Hepatocyte (in vitro differentiated cells): ENCODE measurements around the gene PAXX. TPM values are rescaled to one million over a fixed set of nuclear protein-coding genes. Genes with fewer than 3 reads are reported as not detected.

ENCODE experiments used
- DNase-seq: peaks from one replicate; pipeline ENCODE4 v3.0.0-alpha.2; 2016; ENCODE audit warnings: low spot score
- H2AFZ ChIP-seq: fragments of 200-600 bp; sonication (generic); 2 replicates; pipeline ENCODE4 v1.6.0; 2016; ENCODE audit warnings: antibody characterized with exemption, mild to moderate bottlenecking
- H3K27ac ChIP-seq: fragments of 200-600 bp; sonication (generic); 2 replicates; pipeline ENCODE4 v1.5.1; 2016; ENCODE audit warnings: mild to moderate bottlenecking
- H3K27me3 ChIP-seq: fragments of 200-600 bp; sonication (generic); 2 replicates; pipeline ENCODE4 v1.6.1; 2016
- H3K36me3 ChIP-seq: fragments of 200-600 bp; sonication (generic); replicated peaks from 2 replicates; pipeline ENCODE4 v1.5.1; 2016; ENCODE audit warnings: low read depth; ENCODE audit not compliant: insufficient read depth
- H3K4me1 ChIP-seq: fragments of 200-600 bp; sonication (generic); 2 replicates; pipeline ENCODE4 v1.5.1; 2016; ENCODE audit warnings: mild to moderate bottlenecking, moderate library complexity; ENCODE audit not compliant: insufficient read depth
- H3K4me2 ChIP-seq: fragments of 200-600 bp; sonication (generic); 2 replicates; pipeline ENCODE4 v1.6.0; 2016
- H3K4me3 ChIP-seq: fragments of 200-600 bp; sonication (generic); 2 replicates; pipeline ENCODE4 v1.5.1; 2016; ENCODE audit warnings: mild to moderate bottlenecking
- H3K79me2 ChIP-seq: fragments of 200-600 bp; sonication (generic); 2 replicates; pipeline ENCODE4 v1.6.0; 2017; ENCODE audit warnings: mild to moderate bottlenecking
- H3K9me2 ChIP-seq: fragments of 200-600 bp; sonication (generic); replicated peaks from 2 replicates; pipeline ENCODE4 v1.6.0; 2017; ENCODE audit warnings: mild to moderate bottlenecking; ENCODE audit not compliant: insufficient read depth
- H3K9me3 ChIP-seq: fragments of 200-600 bp; sonication (generic); 2 replicates; pipeline ENCODE4 v1.5.1; 2016; ENCODE audit warnings: low read depth, mild to moderate bottlenecking
- H4K20me1 ChIP-seq: fragments of 200-600 bp; sonication (generic); 2 replicates; pipeline ENCODE4 v1.6.0; 2016; ENCODE audit warnings: mild to moderate bottlenecking; ENCODE audit not compliant: insufficient read depth, poor library complexity, severe bottlenecking
- EZH2 ChIP-seq: fragments of 200-600 bp; sonication (generic); IDR thresholded peaks from 2 replicates; pipeline ENCODE4 v1.6.1; 2016; ENCODE audit warnings: antibody characterized with exemption, mild to moderate bottlenecking, borderline replicate concordance
- EZH2phosphoT487 ChIP-seq: fragments of 200-600 bp; sonication (generic); IDR thresholded peaks from one replicate; pipeline ENCODE4 v1.6.1; 2018; ENCODE audit warnings: antibody characterized with exemption, mild to moderate bottlenecking, low read depth, moderate library complexity; ENCODE audit not compliant: unreplicated experiment, severe bottlenecking
- WGBS: methylation state at CpG from one replicate; pipeline ENCODE4 v1.1.6; 2016; ENCODE audit warnings: low lambda C conversion rate; ENCODE audit errors: missing lambda C conversion rate; 5-methylcytosine and 5-hydroxymethylcytosine counted together
- polyA plus RNA-seq: library from polyadenylated mRNA; unstranded; fragments of >200 nt; fragmentation: Nextera tagmentation; extraction: Ambion mirVana; gene quantifications from 2 replicates; pipeline ENCODE4 v1.2.1, GENCODE V29; 2016
- total RNA-seq: library from RNA; depleted of rRNA; stranded (reverse); fragments of >200 nt; gene quantifications from 2 replicates; pipeline ENCODE4 v1.2.3, GENCODE V29; 2014
- TF ChIP-seq, protein P1 (sequence below): fragments of 200-600 bp; sonication (generic); IDR thresholded peaks from 2 replicates; pipeline ENCODE4 v1.5.1; 2016; ENCODE audit warnings: antibody characterized with exemption, mild to moderate bottlenecking; ENCODE audit not compliant: poor library complexity

Gene PAXX
- total and polyA plus RNA-seq, 2 experiments from 2014 or later = 39.5 to 89.5 TPM

DNA sequence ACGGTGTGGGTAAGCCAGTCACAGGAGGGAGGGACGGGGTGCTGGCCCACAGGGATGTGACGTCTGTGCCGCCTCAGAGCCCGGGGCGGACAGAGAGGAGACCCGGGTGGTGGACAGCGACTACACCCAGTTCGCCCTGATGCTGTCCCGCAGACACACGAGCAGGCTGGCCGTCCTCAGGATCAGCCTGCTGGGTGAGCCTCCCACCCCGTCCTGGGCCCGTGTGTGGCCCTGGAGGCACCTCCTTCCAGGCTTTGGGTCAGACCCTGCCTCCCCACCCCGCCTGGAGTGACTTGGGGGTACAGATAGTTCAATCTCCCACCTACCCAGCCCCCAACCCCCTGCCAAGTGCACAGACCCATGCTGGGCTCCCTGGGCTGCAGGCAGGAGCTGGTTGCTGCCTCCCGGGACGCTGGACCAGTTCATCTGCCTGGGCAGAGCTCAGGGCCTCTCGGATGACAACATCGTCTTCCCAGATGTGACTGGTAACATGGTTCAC lies 38.4 kb upstream of the PAXX start:
- H2AFZ ChIP-seq = no peak overlapping the region
- 89% methylated on average over 18 of the region's 19 CpGs for WGBS
- peaks cover 6% of the 10 kb centered on the region for H3K4me1 ChIP-seq
- no peaks in the 10 kb centered on the region for H3K9me3 ChIP-seq
- peaks cover 3% of the 10 kb centered on the region for H3K79me2 ChIP-seq
- H3K27me3 ChIP-seq = no peaks in the 10 kb centered on the region
- TF ChIP-seq EZH2 = no peak
- TF ChIP-seq, protein P1, sequence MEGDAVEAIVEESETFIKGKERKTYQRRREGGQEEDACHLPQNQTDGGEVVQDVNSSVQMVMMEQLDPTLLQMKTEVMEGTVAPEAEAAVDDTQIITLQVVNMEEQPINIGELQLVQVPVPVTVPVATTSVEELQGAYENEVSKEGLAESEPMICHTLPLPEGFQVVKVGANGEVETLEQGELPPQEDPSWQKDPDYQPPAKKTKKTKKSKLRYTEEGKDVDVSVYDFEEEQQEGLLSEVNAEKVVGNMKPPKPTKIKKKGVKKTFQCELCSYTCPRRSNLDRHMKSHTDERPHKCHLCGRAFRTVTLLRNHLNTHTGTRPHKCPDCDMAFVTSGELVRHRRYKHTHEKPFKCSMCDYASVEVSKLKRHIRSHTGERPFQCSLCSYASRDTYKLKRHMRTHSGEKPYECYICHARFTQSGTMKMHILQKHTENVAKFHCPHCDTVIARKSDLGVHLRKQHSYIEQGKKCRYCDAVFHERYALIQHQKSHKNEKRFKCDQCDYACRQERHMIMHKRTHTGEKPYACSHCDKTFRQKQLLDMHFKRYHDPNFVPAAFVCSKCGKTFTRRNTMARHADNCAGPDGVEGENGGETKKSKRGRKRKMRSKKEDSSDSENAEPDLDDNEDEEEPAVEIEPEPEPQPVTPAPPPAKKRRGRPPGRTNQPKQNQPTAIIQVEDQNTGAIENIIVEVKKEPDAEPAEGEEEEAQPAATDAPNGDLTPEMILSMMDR = no peak
- no peak for TF ChIP-seq EZH2phosphoT487
- no peak overlapping the region for H3K4me2 ChIP-seq
- no peak for DNase-seq
- no peaks in the 10 kb centered on the region for H3K9me2 ChIP-seq
- H3K27ac ChIP-seq = no peak overlapping the region
- H3K36me3 ChIP-seq = no peaks in the 10 kb centered on the region
- H4K20me1 ChIP-seq = no peaks in the 10 kb centered on the region
- no peak overlapping the region for H3K4me3 ChIP-seq

DNA sequence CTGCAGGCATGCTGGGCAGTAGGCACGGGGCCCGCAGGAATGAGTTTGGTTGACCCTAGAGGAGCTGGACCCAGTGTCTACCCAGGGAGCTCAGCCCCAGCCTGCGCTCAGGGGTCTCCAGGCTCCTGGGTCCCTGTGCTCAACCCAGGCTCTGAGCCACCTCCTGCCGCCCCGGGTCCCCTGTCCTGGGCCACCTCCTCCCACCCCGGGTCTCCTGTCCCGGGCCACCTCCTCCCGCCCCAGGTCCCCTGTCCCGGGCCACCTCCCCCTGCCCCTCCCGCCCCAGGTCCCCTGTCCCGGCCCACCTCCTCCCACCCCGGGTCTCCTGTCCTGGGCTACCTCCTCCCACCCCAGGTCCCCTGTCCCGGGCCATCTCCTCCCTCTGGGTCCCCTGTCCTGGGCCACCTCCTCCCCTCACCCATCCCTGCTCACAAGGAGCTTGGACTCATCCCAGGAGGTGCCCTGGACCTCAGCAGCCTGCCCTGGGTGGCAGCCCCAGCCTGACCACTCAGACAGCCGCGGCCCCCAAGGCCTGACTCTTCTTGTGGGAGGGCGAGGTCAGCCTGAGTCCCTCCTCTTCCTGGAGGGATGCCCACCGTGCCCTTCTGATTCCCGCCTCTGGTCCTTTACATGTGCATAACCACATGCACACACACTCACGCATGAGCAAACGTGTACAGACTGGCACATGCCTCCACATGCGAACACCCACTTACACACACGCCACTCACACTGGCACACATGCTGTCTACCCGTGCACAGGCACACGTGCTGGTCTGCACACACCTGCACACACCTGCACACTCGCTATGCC lies 37.7 kb upstream of the PAXX start:
- no peaks in the 10 kb centered on the region for H3K4me1 ChIP-seq
- no peaks in the 10 kb centered on the region for H3K9me3 ChIP-seq
- no peak overlapping the region for H3K4me3 ChIP-seq
- DNase-seq = no peak
- H2AFZ ChIP-seq = no peak overlapping the region
- no peaks in the 10 kb centered on the region for H4K20me1 ChIP-seq
- H3K36me3 ChIP-seq = no peaks in the 10 kb centered on the region
- H3K27ac ChIP-seq = no peak overlapping the region
- WGBS = 94% methylated on average over 16 of the region's 25 CpGs
- peaks cover 3% of the 10 kb centered on the region for H3K79me2 ChIP-seq
- H3K9me2 ChIP-seq = no peaks in the 10 kb centered on the region
- no peak overlapping the region for H3K4me2 ChIP-seq
- TF ChIP-seq, protein P1 = no peak
- TF ChIP-seq EZH2 (no peak), EZH2phosphoT487 (no peak)
- no peaks in the 10 kb centered on the region for H3K27me3 ChIP-seq

DNA sequence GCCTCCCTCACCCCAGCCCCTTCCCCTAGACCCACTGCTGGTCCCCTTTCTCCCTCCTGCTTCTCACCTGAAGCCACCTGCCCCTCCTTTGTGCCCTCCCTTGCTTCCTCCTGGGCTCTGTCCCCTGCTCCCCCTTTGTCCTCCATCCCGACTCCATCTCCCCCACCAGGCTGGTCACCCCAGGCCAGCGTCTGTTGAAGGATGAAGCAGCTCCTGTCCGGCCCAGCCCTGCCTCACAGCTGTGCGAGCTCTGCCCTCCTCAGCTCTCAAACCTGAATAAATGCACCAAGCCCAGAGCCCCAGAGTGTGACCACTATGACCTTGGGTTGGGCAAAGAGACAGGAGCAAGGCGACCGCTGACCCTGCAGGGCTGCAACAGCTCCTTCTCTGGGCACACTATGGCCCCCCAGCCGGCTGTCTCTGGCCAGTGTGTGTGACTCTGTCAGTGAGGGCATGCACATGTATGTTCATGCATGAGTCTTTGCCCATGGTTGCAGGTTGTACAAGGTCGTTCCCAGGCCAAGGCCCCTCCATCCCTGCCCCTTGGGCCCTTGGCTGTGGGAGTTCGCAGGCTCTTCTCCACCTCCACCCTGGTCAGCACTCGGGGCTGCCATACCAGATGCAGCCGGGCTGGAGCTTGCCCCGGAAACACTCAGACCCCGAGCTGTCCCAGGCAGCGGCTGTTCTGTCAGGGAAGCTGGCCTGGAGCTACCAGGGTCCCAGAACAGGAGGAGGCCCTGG lies 36.9 kb upstream of the PAXX start:
- WGBS = 88% methylated on average over 14 of the region's 14 CpGs
- Histone ChIP-seq H3K27me3 (no peaks in the 10 kb centered on the region), H2AFZ (no peak overlapping the region), H3K9me2 (no peaks in the 10 kb centered on the region), H3K79me2 (peaks cover 3% of the 10 kb centered on the region), H3K4me2 (no peak overlapping the region), H3K27ac (no peak overlapping the region), H3K4me1 (no peaks in the 10 kb centered on the region), H3K9me3 (no peaks in the 10 kb centered on the region), H3K4me3 (no peak overlapping the region), H4K20me1 (no peaks in the 10 kb centered on the region), H3K36me3 (no peaks in the 10 kb centered on the region)
- no peak for TF ChIP-seq EZH2
- TF ChIP-seq, protein P1 = no peak
- TF ChIP-seq EZH2phosphoT487 = no peak
- DNase-seq = no peak
